ENCODE data around the gene DGKB. TPM values are rescaled to one million over a fixed set of nuclear protein-coding genes. Genes with fewer than 3 reads are reported as not detected.

Gene DGKB
- polyA plus RNA-seq, 1 donor (not counting 4 experiments of a cell fraction or from before 2014, with no cell fraction given), result 0.01 TPM

GRCh38 chr7:14761510-14762296 lies 140.8 kb downstream of the DGKB start:
- no peaks in the 10 kb centered on the region for H3K4me1 ChIP-seq (ENCODE audit: control insufficient read depth, extremely low read depth, insufficient read depth, low read length)
- dilution Hi-C loops (cut with MboI; ENCODE audit: extremely low pct_ligation_motif_present, low sequenced_read_pairs), result no loop called here

GRCh38 chr7:14760730-14761478 lies 141.6 kb downstream of the DGKB start:
- Histone ChIP-seq H3K4me2 (ENCODE audit: control insufficient read depth, extremely low read depth, insufficient read depth, low read depth, low read length) (no peak overlapping the region), H2AFZ (ENCODE audit: control insufficient read depth, low read length) (no peak overlapping the region), H3K79me2 (ENCODE audit: control insufficient read depth, insufficient read depth, low read length) (no peaks in the 10 kb centered on the region), H3K27ac (ENCODE audit: control insufficient read depth, insufficient read depth, low read length) (no peak overlapping the region), H3K36me3 (ENCODE audit: control insufficient read depth in 2 of 2, extremely low read depth in 1 of 2, insufficient read depth in 2 of 2, low read length in 2 of 2) (no peaks in the 10 kb centered on the region), H4K20me1 (ENCODE audit: control insufficient read depth, extremely low read depth, insufficient read depth, low read length) (no peaks in the 10 kb centered on the region), H3K4me1 (ENCODE audit: control insufficient read depth, extremely low read depth, insufficient read depth, low read length) (no peaks in the 10 kb centered on the region), H3K9ac (ENCODE audit: control insufficient read depth, extremely low read depth, insufficient read depth, low read length) (no peak overlapping the region), H3K9me1 (ENCODE audit: control insufficient read depth, extremely low read depth, insufficient read depth, low read length) (no peaks in the 10 kb centered on the region), H3K27me3 (ENCODE audit: control insufficient read depth, extremely low read depth, insufficient read depth, low read length) (no peaks in the 10 kb centered on the region), H3K9me3 (ENCODE audit: control insufficient read depth, low read depth, low read length) (no peaks in the 10 kb centered on the region), H3K4me3 (ENCODE audit: control insufficient read depth in 2 of 3, extremely low read depth in 1 of 3, insufficient read depth in 2 of 3, low read depth in 1 of 3, low read length in 3 of 3) (no peak overlapping the region)
- no peak for FAIRE-seq
- no peak for TF ChIP-seq CTCF (optimal IDR thresholded peaks at IDR 0.05 in 1 of 3, IDR thresholded peaks at IDR 0.05 in 1 of 3, conservative IDR thresholded peaks at IDR 0.05 in 1 of 3; ENCODE audit: extremely low read depth in 1 of 3, insufficient read depth in 2 of 3, low read length in 3 of 3)
- no peak for TF ChIP-seq EZH2 (IDR thresholded peaks at IDR 0.05; ENCODE audit: low read length)
- dilution Hi-C loops (cut with MboI; ENCODE audit: extremely low pct_ligation_motif_present, low sequenced_read_pairs), result no loop called here
- no peak for DNase-seq (ENCODE audit: low read depth, low spot score)

More at GRCh38 chr7:14761510-14762296, 140.8 kb downstream of the DGKB start:
- Histone ChIP-seq H3K79me2 (ENCODE audit: control insufficient read depth, insufficient read depth, low read length) (no peaks in the 10 kb centered on the region), H3K4me3 (ENCODE audit: control insufficient read depth in 2 of 3, extremely low read depth in 1 of 3, insufficient read depth in 2 of 3, low read depth in 1 of 3, low read length in 3 of 3) (no peak overlapping the region), H2AFZ (ENCODE audit: control insufficient read depth, low read length) (no peak overlapping the region), H3K9ac (ENCODE audit: control insufficient read depth, extremely low read depth, insufficient read depth, low read length) (no peak overlapping the region), H3K9me3 (ENCODE audit: control insufficient read depth, low read depth, low read length) (no peaks in the 10 kb centered on the region), H3K36me3 (ENCODE audit: control insufficient read depth in 2 of 2, extremely low read depth in 1 of 2, insufficient read depth in 2 of 2, low read length in 2 of 2) (no peaks in the 10 kb centered on the region), H3K9me1 (ENCODE audit: control insufficient read depth, extremely low read depth, insufficient read depth, low read length) (no peaks in the 10 kb centered on the region), H4K20me1 (ENCODE audit: control insufficient read depth, extremely low read depth, insufficient read depth, low read length) (no peaks in the 10 kb centered on the region), H3K27ac (ENCODE audit: control insufficient read depth, insufficient read depth, low read length) (no peak overlapping the region), H3K4me2 (ENCODE audit: control insufficient read depth, extremely low read depth, insufficient read depth, low read depth, low read length) (no peak overlapping the region), H3K27me3 (ENCODE audit: control insufficient read depth, extremely low read depth, insufficient read depth, low read length) (no peaks in the 10 kb centered on the region)
- FAIRE-seq (no peak), DNase-seq (ENCODE audit: low read depth, low spot score) (no peak)
- TF ChIP-seq EZH2 (IDR thresholded peaks at IDR 0.05; ENCODE audit: low read length) (no peak), CTCF (optimal IDR thresholded peaks at IDR 0.05 in 1 of 3, IDR thresholded peaks at IDR 0.05 in 1 of 3, conservative IDR thresholded peaks at IDR 0.05 in 1 of 3; ENCODE audit: extremely low read depth in 1 of 3, insufficient read depth in 2 of 3, low read length in 3 of 3) (no peak)

All from keratinocyte (primary cell).